Ishikawa (cell line): ENCODE results near the gene CNTNAP1.
A peak's percentile ranks its signal among the peaks of the same experiment; 100 is the strongest.

Source experiments
- CEBPB ChIP-seq: IDR thresholded peaks from 2 replicates; pipeline ENCODE4 v1.6.1; 2012
- CREB1 ChIP-seq: IDR thresholded peaks from 2 replicates; pipeline ENCODE4 v1.6.1; 2012; ENCODE audit warnings: low read depth
- EGR1 ChIP-seq: IDR thresholded peaks from 2 replicates; pipeline ENCODE4 v1.6.1; 2012
- EP300 ChIP-seq: IDR thresholded peaks from 2 replicates; pipeline ENCODE4 v1.6.1; 2012; ENCODE audit warnings: borderline replicate concordance
- FOXM1 ChIP-seq: IDR thresholded peaks from 2 replicates; pipeline ENCODE4 v1.6.1; 2012; ENCODE audit warnings: low read depth, borderline replicate concordance
- NFIC ChIP-seq: IDR thresholded peaks from 2 replicates; pipeline ENCODE4 v1.6.1; 2012
- RAD21 ChIP-seq: IDR thresholded peaks from 2 replicates; pipeline ENCODE4 v1.6.1; 2012; ENCODE audit warnings: low read depth
- TAF1 ChIP-seq: IDR thresholded peaks from 2 replicates; pipeline ENCODE4 v1.6.1; 2012; ENCODE audit warnings: low read depth, mild to moderate bottlenecking
- TCF12 ChIP-seq: IDR thresholded peaks from 2 replicates; pipeline ENCODE4 v1.6.1; 2012; ENCODE audit warnings: low read depth
- TEAD4 ChIP-seq: IDR thresholded peaks from 2 replicates; pipeline ENCODE4 v1.6.1; 2012
- YY1 ChIP-seq: IDR thresholded peaks from 2 replicates; pipeline ENCODE4 v1.6.1; 2012; ENCODE audit warnings: low read depth
- ZBTB7A ChIP-seq: IDR thresholded peaks from 2 replicates; pipeline ENCODE4 v1.6.1; 2012; ENCODE audit warnings: low read depth
- TF ChIP-seq, protein P1 (sequence below): IDR thresholded peaks from 2 replicates; pipeline ENCODE4 v1.6.1; 2012
- TF ChIP-seq, protein P2 (sequence below): IDR thresholded peaks from 2 replicates; pipeline ENCODE4 v1.6.1; 2012; ENCODE audit warnings: low read depth, mild to moderate bottlenecking
- TF ChIP-seq, protein P3 (sequence below): IDR thresholded peaks from 2 replicates; pipeline ENCODE4 v1.6.1; 2012

The CNTNAP1 gene

DNA sequence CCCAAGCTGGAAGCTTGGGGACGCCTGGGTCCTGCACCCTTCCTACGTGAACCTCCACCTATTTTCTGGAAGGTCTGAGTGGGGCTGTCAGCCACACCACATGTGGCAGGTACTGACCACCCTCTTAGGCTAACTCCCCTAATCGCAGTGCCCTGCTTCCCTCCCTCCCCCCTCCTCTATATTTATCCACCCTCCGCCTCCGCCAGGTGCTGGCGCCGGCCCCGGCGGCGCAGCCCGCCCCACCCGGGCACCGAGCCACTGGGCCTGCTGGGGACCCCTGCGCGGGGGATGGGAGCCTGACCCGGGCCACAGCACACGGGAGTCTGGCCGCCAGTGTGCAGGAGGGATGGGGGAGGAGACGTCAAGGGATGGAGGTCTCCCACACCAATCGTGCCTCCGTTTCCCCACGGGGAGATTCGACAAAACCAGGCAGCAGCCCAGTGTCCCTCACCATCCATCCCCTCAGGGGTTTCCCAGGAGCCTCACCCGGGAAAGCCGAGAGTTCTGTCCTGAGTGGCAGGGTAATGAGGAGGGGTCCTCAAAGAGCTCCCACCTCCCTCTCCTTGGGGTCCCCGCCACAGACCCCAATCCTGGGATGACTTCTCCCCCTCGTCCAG, 6.9 kb upstream of the CNTNAP1 start:
- TF ChIP-seq, protein P1, sequence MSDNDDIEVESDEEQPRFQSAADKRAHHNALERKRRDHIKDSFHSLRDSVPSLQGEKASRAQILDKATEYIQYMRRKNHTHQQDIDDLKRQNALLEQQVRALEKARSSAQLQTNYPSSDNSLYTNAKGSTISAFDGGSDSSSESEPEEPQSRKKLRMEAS, result no peak
- TF ChIP-seq FOXM1, result no peak
- TF ChIP-seq, protein P2, sequence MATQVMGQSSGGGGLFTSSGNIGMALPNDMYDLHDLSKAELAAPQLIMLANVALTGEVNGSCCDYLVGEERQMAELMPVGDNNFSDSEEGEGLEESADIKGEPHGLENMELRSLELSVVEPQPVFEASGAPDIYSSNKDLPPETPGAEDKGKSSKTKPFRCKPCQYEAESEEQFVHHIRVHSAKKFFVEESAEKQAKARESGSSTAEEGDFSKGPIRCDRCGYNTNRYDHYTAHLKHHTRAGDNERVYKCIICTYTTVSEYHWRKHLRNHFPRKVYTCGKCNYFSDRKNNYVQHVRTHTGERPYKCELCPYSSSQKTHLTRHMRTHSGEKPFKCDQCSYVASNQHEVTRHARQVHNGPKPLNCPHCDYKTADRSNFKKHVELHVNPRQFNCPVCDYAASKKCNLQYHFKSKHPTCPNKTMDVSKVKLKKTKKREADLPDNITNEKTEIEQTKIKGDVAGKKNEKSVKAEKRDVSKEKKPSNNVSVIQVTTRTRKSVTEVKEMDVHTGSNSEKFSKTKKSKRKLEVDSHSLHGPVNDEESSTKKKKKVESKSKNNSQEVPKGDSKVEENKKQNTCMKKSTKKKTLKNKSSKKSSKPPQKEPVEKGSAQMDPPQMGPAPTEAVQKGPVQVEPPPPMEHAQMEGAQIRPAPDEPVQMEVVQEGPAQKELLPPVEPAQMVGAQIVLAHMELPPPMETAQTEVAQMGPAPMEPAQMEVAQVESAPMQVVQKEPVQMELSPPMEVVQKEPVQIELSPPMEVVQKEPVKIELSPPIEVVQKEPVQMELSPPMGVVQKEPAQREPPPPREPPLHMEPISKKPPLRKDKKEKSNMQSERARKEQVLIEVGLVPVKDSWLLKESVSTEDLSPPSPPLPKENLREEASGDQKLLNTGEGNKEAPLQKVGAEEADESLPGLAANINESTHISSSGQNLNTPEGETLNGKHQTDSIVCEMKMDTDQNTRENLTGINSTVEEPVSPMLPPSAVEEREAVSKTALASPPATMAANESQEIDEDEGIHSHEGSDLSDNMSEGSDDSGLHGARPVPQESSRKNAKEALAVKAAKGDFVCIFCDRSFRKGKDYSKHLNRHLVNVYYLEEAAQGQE, result no peak
- TF ChIP-seq NFIC, result peak; percentile 62
- TF ChIP-seq ZBTB7A, result peak; percentile 63; the same call in 1 of the 2 replicates
- no peak; the same call in 1 of the 2 replicates for TF ChIP-seq EGR1

DNA sequence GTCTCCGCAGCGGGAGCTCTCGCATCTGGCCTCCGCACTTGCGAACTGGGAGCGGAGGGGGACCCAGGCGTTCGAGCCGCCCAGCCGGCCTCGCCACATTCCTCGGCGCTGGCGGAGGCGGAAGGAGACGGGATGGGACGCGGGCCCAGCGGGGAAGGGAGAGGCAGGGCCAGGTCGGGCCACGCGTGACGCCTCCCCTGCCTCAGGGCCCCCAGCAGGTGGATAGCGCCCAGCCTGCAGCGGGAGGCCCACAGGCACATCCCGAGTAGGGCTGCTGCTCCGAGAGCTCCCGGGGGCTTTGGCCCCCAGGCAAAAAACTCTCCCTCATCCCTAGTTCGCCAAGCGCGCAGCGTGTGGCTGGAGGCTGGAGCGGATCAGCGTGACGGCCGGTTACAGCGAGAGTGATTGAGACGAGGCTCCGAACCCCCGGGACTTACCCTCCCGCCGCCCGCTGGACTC, 6.3 kb upstream of the CNTNAP1 start:
- TF ChIP-seq, protein P2, result peak; percentile 64
- TF ChIP-seq TAF1 (peak; percentile 67), CREB1 (no peak), TEAD4 (peak; percentile 98), EGR1 (peak; percentile 90), CEBPB (no peak; the same call in 1 of the 2 replicates), EP300 (peak; percentile 79), NFIC (peak; percentile 82), ZBTB7A (peak; percentile 35; the same call in 1 of the 2 replicates), RAD21 (no peak), YY1 (peak; percentile 72), TCF12 (peak; percentile 91), FOXM1 (peak; percentile 62)
- TF ChIP-seq, protein P3, sequence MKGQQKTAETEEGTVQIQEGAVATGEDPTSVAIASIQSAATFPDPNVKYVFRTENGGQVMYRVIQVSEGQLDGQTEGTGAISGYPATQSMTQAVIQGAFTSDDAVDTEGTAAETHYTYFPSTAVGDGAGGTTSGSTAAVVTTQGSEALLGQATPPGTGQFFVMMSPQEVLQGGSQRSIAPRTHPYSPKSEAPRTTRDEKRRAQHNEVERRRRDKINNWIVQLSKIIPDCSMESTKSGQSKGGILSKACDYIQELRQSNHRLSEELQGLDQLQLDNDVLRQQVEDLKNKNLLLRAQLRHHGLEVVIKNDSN, result peak; percentile 52
- TF ChIP-seq, protein P1, result peak; percentile 74

DNA sequence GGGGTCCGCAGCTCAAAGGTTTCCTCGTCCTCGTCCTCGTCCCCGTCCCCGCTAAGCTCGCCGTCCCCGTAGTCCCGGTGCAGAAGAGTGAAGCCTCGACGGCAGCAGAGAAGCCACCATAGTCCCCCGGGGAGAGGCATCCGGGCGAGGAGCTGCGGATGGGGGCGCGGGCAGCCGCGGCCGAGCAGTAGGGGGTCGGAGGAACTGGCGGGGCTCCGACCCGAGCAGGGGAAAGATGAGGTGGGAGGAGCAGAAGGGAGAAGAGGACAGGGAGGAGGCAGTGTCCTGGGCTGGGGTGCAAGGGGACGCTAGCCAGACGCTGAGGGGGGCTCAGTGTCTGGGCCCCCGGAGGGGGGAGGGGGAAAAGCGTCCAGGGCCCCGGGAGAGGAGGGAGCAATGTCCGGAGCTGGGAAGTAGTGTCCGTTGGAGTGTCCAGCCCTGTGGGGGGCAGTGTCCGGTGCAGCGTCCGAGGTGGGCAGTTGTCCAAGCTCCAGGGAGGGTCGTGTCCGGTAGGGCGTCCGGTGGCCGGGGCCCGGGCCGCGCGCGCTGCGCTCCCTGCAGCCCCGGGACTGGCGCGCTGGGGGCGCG, 5.8 kb upstream of the CNTNAP1 start, which contains the start of gene PLEKHH3:
Gene PLEKHH3, minus strand, starts transcription at position 571 of the 588 bp plus-strand sequence. Its CDS starts 431 bp downstream, at position 140.
- peak; percentile 4; the same call in 1 of the 2 replicates for TF ChIP-seq YY1
- TF ChIP-seq, protein P2, result no peak
- TF ChIP-seq ZBTB7A, result peak; percentile 95
- peak; percentile 49; the same call in 1 of the 2 replicates for TF ChIP-seq TAF1
- TF ChIP-seq, protein P3, result no peak
- no peak for TF ChIP-seq CEBPB
- TF ChIP-seq EGR1, result no peak
- no peak for TF ChIP-seq EP300
- TF ChIP-seq RAD21, result no peak
- no peak; the same call in 1 of the 2 replicates for TF ChIP-seq TCF12
- no peak for TF ChIP-seq TEAD4
- no peak for TF ChIP-seq CREB1
- TF ChIP-seq FOXM1, result no peak
- TF ChIP-seq NFIC, result no peak; the same call in 1 of the 2 replicates
- TF ChIP-seq, protein P1, result no peak
